ENCODE data around the gene NRXN3. TPM values are rescaled to one million over a fixed set of nuclear protein-coding genes. Genes with fewer than 3 reads are reported as not detected.

The NRXN3 gene
- total and polyA plus RNA-seq, 2 of the 13 experiments (the other 11 are each of a cell fraction or from before 2014, with no cell fraction given): 0.03 TPM; not detected in 1

DNA sequence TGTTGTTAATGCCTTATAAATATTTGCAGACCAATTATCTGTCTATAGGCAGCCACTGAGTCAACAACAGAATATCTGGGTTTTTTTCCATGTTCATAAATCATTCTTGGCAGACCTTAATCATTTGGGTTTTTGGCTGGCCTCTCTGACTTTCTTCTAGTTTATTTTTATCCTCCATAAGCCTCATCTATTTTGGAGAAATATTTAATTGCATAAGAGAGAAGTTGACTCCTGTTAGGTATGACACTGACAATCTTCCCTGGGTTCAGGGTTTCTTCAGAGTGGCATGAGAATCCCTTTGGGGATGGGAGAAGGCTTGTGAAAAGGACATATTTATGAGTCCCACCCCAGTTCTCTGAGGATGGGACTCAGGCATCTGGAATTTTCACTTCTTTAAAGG, 299.8 kb downstream of the NRXN3 start:
- CTCF ChIA-PET (ENCODE audit: low intra/inter-chr PET ratio, low total read pairs): no interaction called here
- BruUV-seq (replicated peaks): no TSS peak
- DNase-seq (ENCODE audit: low spot score): no peak

DNA sequence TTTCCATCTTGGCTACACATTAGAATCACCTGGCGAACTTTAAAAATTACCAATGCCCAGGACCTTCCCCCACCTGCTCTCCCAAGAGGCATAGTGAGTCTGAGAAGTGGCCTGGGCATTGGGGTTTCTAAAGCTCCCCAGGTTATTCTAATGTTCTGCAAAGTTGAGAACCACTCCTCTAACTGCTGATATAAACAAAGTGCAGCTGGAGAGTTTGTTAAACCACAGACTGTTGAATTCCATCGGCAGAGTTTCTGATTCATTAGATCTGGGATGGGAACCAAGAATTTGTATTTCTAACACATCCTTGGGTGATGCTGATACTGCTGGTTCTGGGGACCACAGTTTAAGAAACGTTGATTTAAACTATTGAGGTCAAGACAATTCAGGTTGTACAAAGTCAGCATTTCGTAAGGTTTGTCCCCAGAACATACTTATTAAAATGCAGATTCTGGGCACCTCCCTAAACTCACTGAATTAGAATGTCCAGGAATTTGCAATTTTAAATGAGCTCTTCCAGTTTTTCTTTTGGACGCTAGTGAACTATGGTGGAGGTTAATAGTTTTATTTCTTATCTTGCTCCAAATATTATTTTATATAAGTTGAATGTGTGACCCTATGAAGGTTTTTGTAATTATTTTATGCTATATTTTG, 309.1 kb downstream of the NRXN3 start:
- FAIRE-seq: no peak
- no peak for TF ChIP-seq GABPA (IDR thresholded peaks at IDR 0.05; ENCODE audit: low read depth, low read length)
- TF ChIP-seq GABPA (CRISPR knock-in tag; IDR thresholded peaks at IDR 0.05; ENCODE audit: low read depth): no peak
- no peak for TF ChIP-seq ZNF577 (CRISPR knock-in tag; IDR thresholded peaks at IDR 0.05; ENCODE audit: borderline replicate concordance, low read depth)
- TF ChIP-seq HDAC6 (IDR thresholded peaks at IDR 0.05; ENCODE audit: low read depth, low read length): no peak
- no peak for TF ChIP-seq ZNF253 (CRISPR knock-in tag; IDR thresholded peaks at IDR 0.05; ENCODE audit: borderline replicate concordance)
- TF ChIP-seq FOXP1 (IDR thresholded peaks at IDR 0.05): no peak
- TF ChIP-seq FOXP1 (CRISPR knock-in tag; IDR thresholded peaks at IDR 0.05): no peak
- TF ChIP-seq SMARCE1 (IDR thresholded peaks at IDR 0.05; ENCODE audit: borderline replicate concordance): no peak
- no peak for TF ChIP-seq SIN3B (IDR thresholded peaks at IDR 0.05; ENCODE audit: low read length)
- no peak for TF ChIP-seq PTBP1 (IDR thresholded peaks at IDR 0.05; ENCODE audit: low read depth, low read length, poor library complexity, severe bottlenecking)
- TF ChIP-seq TOE1 (CRISPR knock-in tag; IDR thresholded peaks at IDR 0.05): no peak

More for the DNA sequence above, 299.8 kb downstream of the NRXN3 start:
- Histone ChIP-seq H3K9me3 (ENCODE audit: low read length) (no peaks in the 10 kb centered on the region), H4K20me1 (ENCODE audit: insufficient read depth, low read length) (no peaks in the 10 kb centered on the region), H3K79me2 (ENCODE audit: insufficient read depth, low read length) (no peaks in the 10 kb centered on the region), H2AFZ (ENCODE audit: low read length) (no peak overlapping the region), H3K4me2 (ENCODE audit: low read depth, low read length) (no peak overlapping the region), H3K36me3 (replicated peaks in 1 of 2; ENCODE audit: control insufficient read depth in 1 of 2, insufficient read depth in 2 of 2, low read length in 2 of 2) (no peaks in the 10 kb centered on the region), H3K4me3 (replicated peaks in 1 of 3; ENCODE audit: insufficient read depth in 1 of 3, low read depth in 2 of 3, low read length in 3 of 3) (no peak overlapping the region), H3K27ac (ENCODE audit: extremely low read length, insufficient read depth, low read length) (no peak overlapping the region), H3K4me1 (ENCODE audit: insufficient read depth, low read length) (no peaks in the 10 kb centered on the region), H3K27me3 (ENCODE audit: control insufficient read depth in 1 of 2, insufficient read depth in 2 of 2, low read length in 2 of 2) (no peaks in the 10 kb centered on the region), H3K9ac (ENCODE audit: insufficient read depth, low read depth, low read length) (no peak overlapping the region)
- no peak for FAIRE-seq
- TF ChIP-seq ZNF780A (CRISPR knock-in tag; IDR thresholded peaks at IDR 0.05) (no peak), GATA4 (IDR thresholded peaks at IDR 0.05; ENCODE audit: borderline replicate concordance, low read depth) (no peak), ZNF256 (CRISPR knock-in tag; conservative IDR thresholded peaks at IDR 0.05) (no peak), ZSCAN31 (CRISPR knock-in tag; IDR thresholded peaks at IDR 0.05; ENCODE audit: low read depth) (no peak)
- TF ChIP-seq, protein P1, sequence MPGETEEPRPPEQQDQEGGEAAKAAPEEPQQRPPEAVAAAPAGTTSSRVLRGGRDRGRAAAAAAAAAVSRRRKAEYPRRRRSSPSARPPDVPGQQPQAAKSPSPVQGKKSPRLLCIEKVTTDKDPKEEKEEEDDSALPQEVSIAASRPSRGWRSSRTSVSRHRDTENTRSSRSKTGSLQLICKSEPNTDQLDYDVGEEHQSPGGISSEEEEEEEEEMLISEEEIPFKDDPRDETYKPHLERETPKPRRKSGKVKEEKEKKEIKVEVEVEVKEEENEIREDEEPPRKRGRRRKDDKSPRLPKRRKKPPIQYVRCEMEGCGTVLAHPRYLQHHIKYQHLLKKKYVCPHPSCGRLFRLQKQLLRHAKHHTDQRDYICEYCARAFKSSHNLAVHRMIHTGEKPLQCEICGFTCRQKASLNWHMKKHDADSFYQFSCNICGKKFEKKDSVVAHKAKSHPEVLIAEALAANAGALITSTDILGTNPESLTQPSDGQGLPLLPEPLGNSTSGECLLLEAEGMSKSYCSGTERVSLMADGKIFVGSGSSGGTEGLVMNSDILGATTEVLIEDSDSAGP (CRISPR knock-in tag; IDR thresholded peaks at IDR 0.05; ENCODE audit: borderline replicate concordance): no peak
- no peak for ATAC-seq
- intact Hi-C loops (cut with micrococcal nuclease; ENCODE audit: unreplicated experiment): no loop called here
- in situ Hi-C loops (cut with HindIII; ENCODE audit: extremely low pct_ligation_motif_present, low pct_unique_long_range_greater_than_20kb): no loop called here
- POLR2A ChIA-PET: no interaction called here

More for the DNA sequence above, 309.1 kb downstream of the NRXN3 start:
- no TSS peak for BruUV-seq (replicated peaks)
- Histone ChIP-seq H3K79me2 (ENCODE audit: insufficient read depth, low read length) (no peaks in the 10 kb centered on the region), H4K20me1 (ENCODE audit: insufficient read depth, low read length) (no peaks in the 10 kb centered on the region), H3K27me3 (ENCODE audit: control insufficient read depth in 1 of 2, insufficient read depth in 2 of 2, low read length in 2 of 2) (no peaks in the 10 kb centered on the region), H3K27ac (ENCODE audit: extremely low read length, insufficient read depth, low read length) (no peak overlapping the region), H3K9ac (ENCODE audit: insufficient read depth, low read depth, low read length) (no peak overlapping the region), H3K9me3 (ENCODE audit: low read length) (no peaks in the 10 kb centered on the region), H2AFZ (ENCODE audit: low read length) (no peak overlapping the region), H3K4me3 (replicated peaks in 1 of 3; ENCODE audit: insufficient read depth in 1 of 3, low read depth in 2 of 3, low read length in 3 of 3) (no peak overlapping the region), H3K36me3 (replicated peaks in 1 of 2; ENCODE audit: control insufficient read depth in 1 of 2, insufficient read depth in 2 of 2, low read length in 2 of 2) (no peaks in the 10 kb centered on the region), H3K4me2 (ENCODE audit: low read depth, low read length) (no peak overlapping the region), H3K4me1 (ENCODE audit: insufficient read depth, low read length) (no peaks in the 10 kb centered on the region)
- 1% methylated on average over 5 of the region's 5 CpGs for WGBS (ENCODE audit: low lambda C conversion rate)
- DNase-seq (ENCODE audit: low spot score) (no peak), ATAC-seq (no peak)
- intact Hi-C loops (cut with micrococcal nuclease; ENCODE audit: unreplicated experiment): no loop called here
- ChIA-PET CTCF (ENCODE audit: low intra/inter-chr PET ratio, low total read pairs) (no interaction called here), POLR2A (no interaction called here)
- in situ Hi-C loops (cut with HindIII; ENCODE audit: extremely low pct_ligation_motif_present, low pct_unique_long_range_greater_than_20kb): no loop called here

Data from HepG2 (cell line).